Activated CD4-positive, alpha-beta T cell treated with anti-CD3 and anti-CD28 coated beads, Interleukin-2, amount 10 ng/mL, durations not matched to agents 7 days and 5 days (primary cell): ENCODE measurements around the gene SLC25A51. TPM values are rescaled to one million over a fixed set of nuclear protein-coding genes. Genes with fewer than 3 reads are reported as not detected.
"Not testable (repeated sequence)": the region's sequence is repeated elsewhere in the genome, so short reads cannot be mapped to it uniquely, and the experiment has no call there.

ENCODE experiments used
- CTCF ChIA-PET: fragments of 350-600 bp; sonication (Branson Sonifier 250); formaldehyde crosslinking; loops from one replicate; lab custom pipeline; 2021; ENCODE audit warnings: antibody characterized with exemption; lab: Charles Lee
- POLR2A ChIA-PET: fragments of 350-600 bp; sonication (Branson Sonifier 250); formaldehyde crosslinking; loops from one replicate; lab custom pipeline; 2021; ENCODE audit warnings: antibody characterized with exemption; lab: Charles Lee
- DNase-seq: peaks from one replicate; pipeline ENCODE4 v3.0.0-alpha.2; 2020
- H3K27ac Mint-ChIP-seq: one replicate; pipeline ENCODE4 v1.8.0; 2021; ENCODE audit warnings: mild to moderate bottlenecking, moderate library complexity, mixed read lengths
- H3K27me3 Mint-ChIP-seq: one replicate; pipeline ENCODE4 v1.8.0; 2021; ENCODE audit warnings: mixed read lengths
- H3K36me3 Mint-ChIP-seq: one replicate; pipeline ENCODE4 v1.8.0; 2021; ENCODE audit warnings: low read depth, mixed read lengths
- H3K4me1 Mint-ChIP-seq: one replicate; pipeline ENCODE4 v1.8.0; 2021; ENCODE audit warnings: mixed read lengths
- H3K4me3 Mint-ChIP-seq: one replicate; pipeline ENCODE4 v1.8.0; 2021; ENCODE audit warnings: mild to moderate bottlenecking, moderate library complexity, mixed read lengths
- H3K9me3 Mint-ChIP-seq: one replicate; pipeline ENCODE4 v1.8.0; 2021; ENCODE audit warnings: mixed read lengths
- total RNA-seq, 2 experiments: library from RNA; stranded (reverse); gene quantifications; one replicate each; pipeline ENCODE4 v1.2.3, GENCODE V29; 2021

Gene SLC25A51
- total RNA-seq, 2 experiments from 2014 or later = 30.5 to 36.8 TPM

DNA sequence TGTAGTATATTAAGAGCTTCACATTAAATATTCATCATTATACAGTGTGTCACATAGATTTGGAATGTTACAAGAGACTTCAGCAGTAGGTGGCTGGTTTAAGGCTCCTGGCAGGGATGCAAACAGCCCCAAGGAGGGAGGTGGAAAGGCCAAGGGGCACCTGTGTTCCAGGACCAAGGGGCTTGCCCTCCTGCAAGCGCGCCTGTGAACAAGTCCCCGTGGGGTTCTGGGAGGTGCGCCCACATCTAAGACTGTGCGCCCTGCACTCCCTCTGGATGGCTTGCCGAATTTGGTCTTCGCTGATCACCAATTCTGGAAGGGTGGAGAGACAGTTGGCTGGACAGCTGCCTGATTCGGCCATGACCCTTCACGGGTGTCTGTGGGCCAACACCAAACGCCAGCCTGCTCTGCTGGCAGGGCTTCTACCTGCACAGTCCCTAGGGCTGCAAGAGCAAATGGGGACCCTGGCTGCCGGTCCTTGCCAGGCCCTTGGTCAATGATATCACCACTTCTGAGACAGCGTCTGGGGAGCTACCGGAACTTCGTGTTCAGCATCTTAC, 12.1 kb upstream of the SLC25A51 start:
- Mint-ChIP-seq H3K27ac (no peak overlapping the region), H3K36me3 (no peaks in the 10 kb centered on the region), H3K4me1 (no peaks in the 10 kb centered on the region), H3K9me3 (no peaks in the 10 kb centered on the region), H3K4me3 (no peak overlapping the region), H3K27me3 (no peaks in the 10 kb centered on the region)
- no peak for DNase-seq
- CTCF ChIA-PET = no interaction called here
- POLR2A ChIA-PET = no interaction called here

GRCh38 chr9:37914701-37915358, 10.9 kb upstream of the SLC25A51 start:
- ChIA-PET CTCF (interaction anchor here (1.0 to 1.7 kb wide), 4 partner anchors 10 to 245 kb away, joined by 3 to 7 read pairs (median 4); no protein-coding TSS in a partner anchor), POLR2A (interaction anchor here (0.7 kb wide), 1 partner anchor 28 kb away, joined by 4 read pairs; no protein-coding TSS in a partner anchor)
- Mint-ChIP-seq H3K4me3 (no peak overlapping the region), H3K27me3 (no peaks in the 10 kb centered on the region), H3K27ac (no peak overlapping the region), H3K4me1 (no peaks in the 10 kb centered on the region), H3K9me3 (no peaks in the 10 kb centered on the region), H3K36me3 (no peaks in the 10 kb centered on the region)
- DNase-seq = no peak

DNA sequence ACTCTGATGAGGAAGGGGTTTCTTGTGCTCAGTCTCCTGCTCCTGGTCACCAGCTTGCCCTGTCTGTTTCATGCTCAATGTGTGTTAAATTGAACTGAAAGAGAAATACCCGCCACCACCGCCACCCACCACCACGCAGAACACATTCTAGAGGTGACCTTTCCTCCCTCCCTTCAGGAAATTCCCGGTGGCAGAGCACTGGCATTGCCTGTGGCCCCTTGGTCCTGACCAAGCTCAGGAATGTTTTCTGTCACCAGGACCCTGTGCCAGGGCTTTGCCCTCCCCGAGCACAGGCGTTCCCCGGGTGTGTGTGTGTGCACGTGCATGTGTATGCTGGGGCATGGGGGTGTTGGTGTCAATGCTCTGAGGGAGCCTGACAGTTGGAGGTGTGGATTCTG, 10.2 kb upstream of the SLC25A51 start:
- Mint-ChIP-seq H3K27ac (no peak overlapping the region), H3K36me3 (no peaks in the 10 kb centered on the region), H3K4me3 (no peak overlapping the region), H3K9me3 (no peaks in the 10 kb centered on the region), H3K4me1 (no peaks in the 10 kb centered on the region), H3K27me3 (no peaks in the 10 kb centered on the region)
- DNase-seq = no peak
- ChIA-PET CTCF (interaction anchor here (0.7 to 1.8 kb wide), 19 partner anchors 8 to 498 kb away, joined by 3 to 11 read pairs (median 4); partner anchors contain the start of genes ALDH1B1 and SHB), POLR2A (interaction anchor here (0.6 kb wide), 1 partner anchor 261 kb away, joined by 3 read pairs; no protein-coding TSS in a partner anchor)

GRCh38 chr9:37913480-37914153, 9.7 kb upstream of the SLC25A51 start:
- H3K27ac Mint-ChIP-seq = no peak overlapping the region
- POLR2A ChIA-PET = interaction anchor here (0.6 kb wide), 1 partner anchor 261 kb away, joined by 3 read pairs; no protein-coding TSS in a partner anchor
- no peaks in the 10 kb centered on the region for H3K36me3 Mint-ChIP-seq

GRCh38 chr9:37911271-37911681, 7.3 kb upstream of the SLC25A51 start:
- CTCF ChIA-PET = no interaction called here
- no peak overlapping the region for H3K4me3 Mint-ChIP-seq
- H3K27me3 Mint-ChIP-seq = peaks cover under 1% of the 10 kb centered on the region
- DNase-seq = no peak
- no peaks in the 10 kb centered on the region for H3K9me3 Mint-ChIP-seq
- no peak overlapping the region for H3K27ac Mint-ChIP-seq
- no peaks in the 10 kb centered on the region for H3K36me3 Mint-ChIP-seq
- POLR2A ChIA-PET = no interaction called here
- peaks cover 2% of the 10 kb centered on the region for H3K4me1 Mint-ChIP-seq

More at GRCh38 chr9:37913480-37914153, 9.7 kb upstream of the SLC25A51 start:
- Mint-ChIP-seq H3K27me3 (no peaks in the 10 kb centered on the region), H3K4me3 (no peak overlapping the region), H3K4me1 (no peaks in the 10 kb centered on the region), H3K9me3 (no peaks in the 10 kb centered on the region)
- CTCF ChIA-PET = interaction anchor here (0.7 to 1.8 kb wide), 19 partner anchors 8 to 498 kb away, joined by 3 to 11 read pairs (median 4); partner anchors contain the start of genes ALDH1B1 and SHB
- DNase-seq = peak; percentile 82

DNA sequence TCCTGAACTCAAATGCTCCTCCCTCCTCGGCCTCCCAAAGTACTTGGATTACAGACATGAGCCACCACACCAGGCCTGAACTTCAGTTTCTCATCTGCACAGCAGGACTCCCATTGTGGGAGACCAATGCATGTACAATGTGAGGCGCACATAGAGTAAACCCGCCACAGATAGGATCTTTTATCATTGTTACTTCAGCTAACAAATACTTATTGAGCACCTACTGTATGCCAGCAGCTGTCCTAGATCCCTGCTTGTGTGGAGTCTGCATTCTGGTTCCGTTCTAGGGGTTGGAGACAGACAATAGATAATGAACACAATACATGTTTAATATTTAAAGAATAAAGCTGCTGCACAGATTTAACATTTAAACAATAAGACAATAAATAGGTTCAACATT, 6.3 kb upstream of the SLC25A51 start:
- ChIA-PET POLR2A (no interaction called here), CTCF (interaction anchor here (0.6 kb wide), 1 partner anchor 79 kb away, joined by 3 read pairs; no protein-coding TSS in a partner anchor)
- Mint-ChIP-seq H3K27me3 (peaks cover 2% of the 10 kb centered on the region), H3K36me3 (no peaks in the 10 kb centered on the region), H3K27ac (no peak overlapping the region), H3K4me1 (peaks cover 2% of the 10 kb centered on the region), H3K9me3 (no peaks in the 10 kb centered on the region), H3K4me3 (no peak overlapping the region)
- no peak for DNase-seq

GRCh38 chr9:37909836-37910235, 5.9 kb upstream of the SLC25A51 start:
- not testable (repeated sequence) for H3K36me3 Mint-ChIP-seq

DNA sequence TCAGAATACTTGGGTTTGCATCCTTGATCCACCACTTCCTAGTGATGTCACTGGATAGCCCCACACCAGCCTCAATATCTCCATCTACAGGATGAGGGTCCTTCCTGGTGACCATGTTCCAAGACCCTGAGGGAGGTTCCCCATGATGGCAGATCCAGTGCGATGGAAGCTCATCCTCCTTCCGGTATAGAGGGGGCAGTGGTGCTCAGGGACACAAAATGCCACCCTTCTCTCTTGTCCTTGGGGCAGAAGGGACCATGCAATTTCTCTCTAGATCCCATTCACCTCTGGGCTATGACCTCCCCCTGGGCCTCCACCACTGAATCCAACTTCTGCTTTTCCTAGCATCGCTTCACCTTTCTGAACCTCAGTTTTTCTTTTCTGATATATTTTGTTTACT, 5.4 kb upstream of the SLC25A51 start:
- H3K4me3 Mint-ChIP-seq = no peak overlapping the region
- H3K9me3 Mint-ChIP-seq = no peaks in the 10 kb centered on the region
- CTCF ChIA-PET = interaction anchor here (0.6 to 1.7 kb wide), 2 partner anchors 9 to 80 kb away, joined by 3 to 4 read pairs; no protein-coding TSS in a partner anchor
- POLR2A ChIA-PET = no interaction called here
- no peaks in the 10 kb centered on the region for H3K36me3 Mint-ChIP-seq
- no peak overlapping the region for H3K27ac Mint-ChIP-seq
- peaks cover 7% of the 10 kb centered on the region for H3K4me1 Mint-ChIP-seq
- H3K27me3 Mint-ChIP-seq = peaks cover 2% of the 10 kb centered on the region
- DNase-seq = no peak

More at GRCh38 chr9:37909836-37910235, 5.9 kb upstream of the SLC25A51 start:
- H3K4me3 Mint-ChIP-seq, H3K9me3 Mint-ChIP-seq, H3K27me3 Mint-ChIP-seq, H3K4me1 Mint-ChIP-seq, H3K27ac Mint-ChIP-seq, DNase-seq, POLR2A ChIA-PET: not testable (repeated sequence)
- CTCF ChIA-PET = interaction anchor here (0.6 to 1.7 kb wide), 2 partner anchors 8 to 79 kb away, joined by 3 to 4 read pairs; no protein-coding TSS in a partner anchor

DNA sequence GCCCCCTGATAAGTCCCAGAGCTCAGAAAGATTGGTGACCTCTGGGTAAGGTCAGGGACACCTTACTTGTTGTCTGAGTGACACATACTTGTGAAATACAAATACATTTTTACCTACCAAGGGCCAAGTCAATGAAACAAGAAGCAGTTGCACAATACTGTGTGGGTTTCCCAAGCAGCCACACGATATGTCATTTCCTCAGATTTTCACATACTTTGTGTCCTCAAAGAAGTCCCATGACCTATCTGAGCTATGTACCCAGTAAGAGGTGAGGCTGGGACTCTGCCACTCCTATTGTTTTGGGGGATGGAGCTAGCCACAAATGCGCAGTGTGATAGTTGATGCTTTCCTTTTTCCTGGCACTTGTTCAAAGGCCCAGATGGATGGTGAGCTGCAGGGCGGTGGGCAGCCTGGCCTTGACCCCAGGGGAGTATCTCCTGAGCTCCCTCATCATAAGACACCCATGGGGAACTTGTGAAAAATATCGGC, 4.8 kb upstream of the SLC25A51 start:
- DNase-seq = no peak
- Mint-ChIP-seq H3K9me3 (no peaks in the 10 kb centered on the region), H3K27me3 (peaks cover 2% of the 10 kb centered on the region), H3K27ac (no peak overlapping the region), H3K4me3 (no peak overlapping the region), H3K36me3 (no peaks in the 10 kb centered on the region), H3K4me1 (peaks cover 8% of the 10 kb centered on the region)
- ChIA-PET CTCF (interaction anchor here (1.0 to 1.7 kb wide), 2 partner anchors 10 to 12 kb away, joined by 3 to 4 read pairs; no protein-coding TSS in a partner anchor), POLR2A (no interaction called here)

DNA sequence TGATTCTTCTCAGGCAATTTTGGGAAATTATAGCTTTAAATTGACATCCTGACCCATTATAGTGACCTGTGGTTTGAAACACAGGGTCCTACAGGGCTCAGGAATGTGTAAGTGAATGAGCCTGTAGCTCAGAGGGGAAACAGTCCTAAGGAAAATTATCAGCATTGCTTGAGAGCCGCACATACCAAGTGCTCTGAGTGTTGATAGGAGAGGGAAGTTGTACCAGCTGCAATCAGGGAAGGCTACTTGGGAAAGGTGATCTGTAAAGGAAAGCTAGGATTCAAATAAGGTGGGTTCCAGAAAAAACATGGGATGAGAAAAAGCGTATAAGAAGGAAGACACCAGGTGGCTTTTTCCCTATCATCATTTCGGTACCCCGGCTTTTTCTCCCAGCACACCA, 4.4 kb upstream of the SLC25A51 start:
- Mint-ChIP-seq H3K4me1 (peaks cover 8% of the 10 kb centered on the region), H3K4me3 (no peak overlapping the region), H3K27ac (no peak overlapping the region), H3K27me3 (peaks cover 2% of the 10 kb centered on the region), H3K9me3 (no peaks in the 10 kb centered on the region), H3K36me3 (no peaks in the 10 kb centered on the region)
- ChIA-PET POLR2A (no interaction called here), CTCF (interaction anchor here (1.0 to 1.7 kb wide), 2 partner anchors 10 to 13 kb away, joined by 3 to 4 read pairs; no protein-coding TSS in a partner anchor)
- DNase-seq = no peak

GRCh38 chr9:37906312-37907239, 2.6 kb upstream of the SLC25A51 start:
- H3K36me3 Mint-ChIP-seq = no peaks in the 10 kb centered on the region
- DNase-seq = no peak
- ChIA-PET POLR2A (no interaction called here), CTCF (no interaction called here)
- peaks cover 2% of the 10 kb centered on the region for H3K27me3 Mint-ChIP-seq
- peak overlapping the region; percentile 63 for H3K27ac Mint-ChIP-seq
- peaks cover 21% of the 10 kb centered on the region for H3K4me1 Mint-ChIP-seq
- H3K9me3 Mint-ChIP-seq = no peaks in the 10 kb centered on the region
- no peak overlapping the region for H3K4me3 Mint-ChIP-seq
